NB4 (cell line): Measurements from ENCODE around the gene DNAJC5.

Experiments used
- POLR2A ChIP-seq: IDR thresholded peaks from 2 replicates; pipeline ENCODE4 v1.6.1; 2011; ENCODE audit warnings: mild to moderate bottlenecking; ENCODE audit not compliant: insufficient read length; ENCODE audit errors: extremely low read depth
- TF ChIP-seq, protein P1 (sequence below): IDR thresholded peaks from one replicate; pipeline ENCODE4 v1.5.1; 2012; ENCODE audit warnings: low read depth, low read length
- TF ChIP-seq, protein P2 (sequence below): IDR thresholded peaks from 2 replicates; pipeline ENCODE4 v1.6.1; 2011; ENCODE audit warnings: low read depth, low read length

DNA sequence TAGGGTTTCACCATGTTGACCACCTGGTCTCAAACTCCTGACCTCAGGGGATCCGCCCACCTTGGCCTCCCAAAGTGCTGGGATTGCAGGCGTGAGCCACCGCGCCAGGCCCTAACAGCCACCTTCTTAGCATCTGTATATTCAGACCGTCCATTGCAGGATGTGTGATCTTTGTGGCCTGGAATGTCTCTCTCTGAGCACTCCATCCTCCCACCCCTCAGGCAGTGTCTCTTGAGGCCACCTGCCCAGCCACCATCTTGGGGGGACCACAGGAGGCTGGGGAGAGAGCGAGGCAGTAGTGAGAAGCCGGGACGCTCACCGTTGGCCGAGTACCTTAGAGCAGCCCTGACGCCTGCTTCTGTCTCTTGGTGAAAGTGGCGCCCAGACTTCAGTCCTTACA, 18.8 kb downstream of the DNAJC5 start:
- TF ChIP-seq, protein P1, sequence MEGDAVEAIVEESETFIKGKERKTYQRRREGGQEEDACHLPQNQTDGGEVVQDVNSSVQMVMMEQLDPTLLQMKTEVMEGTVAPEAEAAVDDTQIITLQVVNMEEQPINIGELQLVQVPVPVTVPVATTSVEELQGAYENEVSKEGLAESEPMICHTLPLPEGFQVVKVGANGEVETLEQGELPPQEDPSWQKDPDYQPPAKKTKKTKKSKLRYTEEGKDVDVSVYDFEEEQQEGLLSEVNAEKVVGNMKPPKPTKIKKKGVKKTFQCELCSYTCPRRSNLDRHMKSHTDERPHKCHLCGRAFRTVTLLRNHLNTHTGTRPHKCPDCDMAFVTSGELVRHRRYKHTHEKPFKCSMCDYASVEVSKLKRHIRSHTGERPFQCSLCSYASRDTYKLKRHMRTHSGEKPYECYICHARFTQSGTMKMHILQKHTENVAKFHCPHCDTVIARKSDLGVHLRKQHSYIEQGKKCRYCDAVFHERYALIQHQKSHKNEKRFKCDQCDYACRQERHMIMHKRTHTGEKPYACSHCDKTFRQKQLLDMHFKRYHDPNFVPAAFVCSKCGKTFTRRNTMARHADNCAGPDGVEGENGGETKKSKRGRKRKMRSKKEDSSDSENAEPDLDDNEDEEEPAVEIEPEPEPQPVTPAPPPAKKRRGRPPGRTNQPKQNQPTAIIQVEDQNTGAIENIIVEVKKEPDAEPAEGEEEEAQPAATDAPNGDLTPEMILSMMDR: no peak
- TF ChIP-seq, protein P2, sequence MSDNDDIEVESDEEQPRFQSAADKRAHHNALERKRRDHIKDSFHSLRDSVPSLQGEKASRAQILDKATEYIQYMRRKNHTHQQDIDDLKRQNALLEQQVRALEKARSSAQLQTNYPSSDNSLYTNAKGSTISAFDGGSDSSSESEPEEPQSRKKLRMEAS: no peak
- TF ChIP-seq POLR2A: no peak
